Calu3 (cell line): ENCODE data around the gene ASB9. TPM values are rescaled to one million over a fixed set of nuclear protein-coding genes. Genes with fewer than 3 reads are reported as not detected.

Experiments used
- Bru-seq: library from RNA; stranded (reverse); fragments of 400-500 nt; gene quantifications from one replicate; lab custom pipeline; 2021; lab: Mats Ljungman, UMichigan
- BruChase-seq, 2 experiments: library from RNA; stranded (reverse); fragments of 400-500 nt; gene quantifications; one replicate each; lab custom pipeline; 2021; lab: Mats Ljungman, UMichigan
- BruUV-seq: library from RNA; stranded (reverse); fragments of 400-500 nt; replicated peaks from 2 replicates; lab custom pipeline; 2021; lab: Mats Ljungman, UMichigan
- CTCF ChIA-PET: fragments of 300-600 bp; sonication (Branson Sonifier 250); formaldehyde crosslinking; loops from one replicate; lab custom pipeline; 2022; ENCODE audit warnings: antibody characterized with exemption; lab: Charles Lee
- DNase-seq: peaks from one replicate; pipeline ENCODE4 v3.0.0; 2022
- H3K27ac Mint-ChIP-seq: one replicate; pipeline ENCODE4 v1.8.0; 2022; ENCODE audit warnings: mixed read lengths; ENCODE audit not compliant: unreplicated experiment
- H3K27me3 Mint-ChIP-seq: one replicate; pipeline ENCODE4 v1.8.0; 2022; ENCODE audit warnings: mixed read lengths; ENCODE audit not compliant: unreplicated experiment
- H3K36me3 Mint-ChIP-seq: one replicate; pipeline ENCODE4 v1.8.0; 2022; ENCODE audit warnings: mild to moderate bottlenecking, moderate library complexity, mixed read lengths; ENCODE audit not compliant: insufficient read depth, unreplicated experiment
- H3K4me1 Mint-ChIP-seq: one replicate; pipeline ENCODE4 v1.8.0; 2022; ENCODE audit warnings: mild to moderate bottlenecking, low read depth, mixed read lengths; ENCODE audit not compliant: unreplicated experiment
- H3K4me3 Mint-ChIP-seq: one replicate; pipeline ENCODE4 v1.8.0; 2022; ENCODE audit warnings: mild to moderate bottlenecking, low read depth, moderate library complexity, mixed read lengths; ENCODE audit not compliant: unreplicated experiment
- H3K9me3 Mint-ChIP-seq: one replicate; pipeline ENCODE4 v1.8.0; 2022; ENCODE audit warnings: low read depth, mixed read lengths; ENCODE audit not compliant: unreplicated experiment
- intact Hi-C: fragments of 100-400 bp; cut with micrococcal nuclease; formaldehyde crosslinking; loops from one replicate; pipeline ENCODE4 v1.10.0; 2022; ENCODE audit not compliant: unreplicated experiment
- long read RNA-seq: library from polyadenylated mRNA; stranded (forward); transcript quantifications from one replicate; pipeline ENCODE4 v2.0.0, GENCODE V29; 2022
- total RNA-seq: library from RNA; stranded (reverse); gene quantifications from 2 replicates; pipeline ENCODE4 v1.2.3, GENCODE V29; 2022
- TF ChIP-seq, protein P1 (sequence below): fragments of 200-600 bp; IDR thresholded peaks from one replicate; pipeline ENCODE4 v1.8.0; 2022; ENCODE audit warnings: antibody characterized with exemption; ENCODE audit not compliant: unreplicated experiment

ASB9 gene, protein sequence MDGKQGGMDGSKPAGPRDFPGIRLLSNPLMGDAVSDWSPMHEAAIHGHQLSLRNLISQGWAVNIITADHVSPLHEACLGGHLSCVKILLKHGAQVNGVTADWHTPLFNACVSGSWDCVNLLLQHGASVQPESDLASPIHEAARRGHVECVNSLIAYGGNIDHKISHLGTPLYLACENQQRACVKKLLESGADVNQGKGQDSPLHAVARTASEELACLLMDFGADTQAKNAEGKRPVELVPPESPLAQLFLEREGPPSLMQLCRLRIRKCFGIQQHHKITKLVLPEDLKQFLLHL
- total RNA-seq (10.8 and 12.2 TPM in 2 replicates), Bru-seq, nascent RNA (percentile 42 among the genes with signal in this experiment), BruChase-seq, experiment 1, labeled RNA remaining after a 6-hour chase (percentile 47 among the genes with signal in this experiment), BruChase-seq, experiment 2, labeled RNA remaining after a 2-hour chase (percentile 47 among the genes with signal in this experiment)
- long read RNA-seq, transcript ASB9-202 (7 exons, 1,652 nt), result major isoform, 15 of 30 reads
- long read RNA-seq, partial matches to known transcripts, result 0 of 30 reads
- long read RNA-seq, other reads (novel, unspliced or antisense), result 7 of 30 reads

DNA sequence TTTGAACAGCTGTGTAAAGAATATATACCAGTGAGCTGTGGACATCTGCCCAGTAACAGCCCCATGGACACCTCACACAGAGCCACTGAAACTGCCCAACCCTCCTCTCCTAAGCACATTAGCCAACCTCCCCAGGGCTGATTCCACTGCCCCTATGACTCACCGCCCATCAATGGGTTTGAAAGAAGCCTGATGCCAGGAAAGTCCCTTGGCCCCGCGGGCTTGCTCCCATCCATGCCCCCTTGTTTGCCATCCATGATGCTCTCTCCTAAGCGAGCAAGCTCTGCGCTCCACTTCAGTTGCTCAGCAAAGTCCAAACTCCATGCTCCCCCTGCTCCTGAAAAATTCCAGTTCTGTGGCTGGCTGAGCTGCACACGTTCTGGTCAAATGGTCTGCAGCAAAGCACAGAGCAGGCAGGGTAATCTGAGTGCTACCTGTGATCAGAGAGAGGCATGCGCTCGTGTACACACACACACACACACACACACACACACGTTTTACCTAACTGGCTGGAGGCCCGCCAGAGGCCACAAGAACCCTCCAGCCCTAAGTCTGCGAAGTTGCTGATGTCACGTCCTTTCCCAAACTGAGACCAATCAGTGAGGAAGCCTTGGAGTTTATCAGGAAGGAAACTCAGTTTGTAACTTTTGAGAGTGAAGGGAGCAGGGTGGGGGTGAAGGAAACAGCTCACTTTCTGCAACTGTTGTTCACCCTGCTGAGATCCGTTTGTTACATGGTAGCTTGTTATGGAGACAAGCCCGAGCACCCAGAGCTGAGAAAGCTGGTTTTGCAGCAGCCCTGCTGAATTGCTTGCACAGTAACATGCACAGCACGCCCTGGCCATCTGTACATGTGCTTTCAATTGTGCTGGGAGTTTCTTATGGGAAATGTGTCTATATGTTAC lies at the start of gene ASB9:
Gene ASB9 (minus strand): TSS at position 466 of the 904 bp plus-strand sequence. CDS start 209 bp downstream, at position 257.
- H3K36me3 Mint-ChIP-seq, result peaks cover 9% of the 10 kb centered on the region
- no peaks in the 10 kb centered on the region for H3K9me3 Mint-ChIP-seq
- TF ChIP-seq, protein P1, sequence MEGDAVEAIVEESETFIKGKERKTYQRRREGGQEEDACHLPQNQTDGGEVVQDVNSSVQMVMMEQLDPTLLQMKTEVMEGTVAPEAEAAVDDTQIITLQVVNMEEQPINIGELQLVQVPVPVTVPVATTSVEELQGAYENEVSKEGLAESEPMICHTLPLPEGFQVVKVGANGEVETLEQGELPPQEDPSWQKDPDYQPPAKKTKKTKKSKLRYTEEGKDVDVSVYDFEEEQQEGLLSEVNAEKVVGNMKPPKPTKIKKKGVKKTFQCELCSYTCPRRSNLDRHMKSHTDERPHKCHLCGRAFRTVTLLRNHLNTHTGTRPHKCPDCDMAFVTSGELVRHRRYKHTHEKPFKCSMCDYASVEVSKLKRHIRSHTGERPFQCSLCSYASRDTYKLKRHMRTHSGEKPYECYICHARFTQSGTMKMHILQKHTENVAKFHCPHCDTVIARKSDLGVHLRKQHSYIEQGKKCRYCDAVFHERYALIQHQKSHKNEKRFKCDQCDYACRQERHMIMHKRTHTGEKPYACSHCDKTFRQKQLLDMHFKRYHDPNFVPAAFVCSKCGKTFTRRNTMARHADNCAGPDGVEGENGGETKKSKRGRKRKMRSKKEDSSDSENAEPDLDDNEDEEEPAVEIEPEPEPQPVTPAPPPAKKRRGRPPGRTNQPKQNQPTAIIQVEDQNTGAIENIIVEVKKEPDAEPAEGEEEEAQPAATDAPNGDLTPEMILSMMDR, result no peak
- peak within 1 kb of the TSS; percentile 78 for H3K4me3 Mint-ChIP-seq
- no peaks in the 10 kb centered on the region for H3K27me3 Mint-ChIP-seq
- intact Hi-C loops, result no loop called here
- BruUV-seq, result no TSS peak
- H3K4me1 Mint-ChIP-seq, result peaks cover 11% of the 10 kb centered on the region
- peak within 1 kb of the TSS; percentile 97 for H3K27ac Mint-ChIP-seq
- CTCF ChIA-PET, result interaction anchor here (0.6 to 1.7 kb wide), 5 partner anchors 13 to 397 kb away, joined by 3 to 5 read pairs (median 4); partner anchors contain the start of gene FANCB
- DNase-seq, result peak; percentile 84

DNA sequence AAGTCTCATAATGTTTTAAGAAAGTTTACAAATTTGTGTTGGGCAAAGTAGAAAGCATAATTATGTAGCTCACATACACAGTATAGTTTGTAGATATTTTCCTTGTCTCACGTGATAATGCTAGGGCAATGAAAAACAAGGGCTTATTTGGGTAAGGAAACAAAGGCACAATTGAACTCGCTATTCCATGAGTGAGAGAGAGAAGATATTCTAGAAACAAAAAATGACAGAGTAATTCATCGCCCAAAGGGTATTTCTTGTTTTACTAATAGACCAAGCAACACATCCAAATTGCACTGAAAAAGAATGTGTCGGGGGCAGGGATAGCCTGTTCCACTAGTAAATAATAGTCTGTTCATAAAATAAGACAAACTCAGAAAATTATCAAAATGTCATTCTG lies 49.2 kb upstream of the ASB9 start:
- Mint-ChIP-seq H3K27me3 (no peaks in the 10 kb centered on the region), H3K36me3 (peaks cover 11% of the 10 kb centered on the region)

DNA sequence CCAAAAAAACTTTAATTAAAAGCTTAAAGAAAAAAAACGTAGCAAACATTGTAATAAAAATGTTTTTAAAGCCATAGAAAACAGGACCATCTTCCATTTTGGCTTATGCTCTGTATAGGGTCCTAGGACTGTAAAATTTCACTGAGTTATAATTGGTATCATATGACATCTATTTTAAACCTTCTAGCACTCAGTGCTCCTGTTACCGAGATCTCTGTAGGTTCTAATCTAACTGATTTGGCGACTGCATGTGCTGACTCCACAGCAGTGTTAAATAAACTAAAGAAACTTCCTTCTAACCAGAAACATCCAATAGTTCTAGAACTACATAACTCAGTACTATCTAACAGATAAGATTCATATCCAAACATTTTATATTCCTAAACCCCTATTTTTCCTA lies 45.6 kb upstream of the ASB9 start, which contains the start of gene ASB11:
Gene ASB11 (minus strand): TSS at position 132 of the 400 bp plus-strand sequence. CDS start 35 bp downstream, at position 97.
- BruUV-seq, result no TSS peak
- H3K4me1 Mint-ChIP-seq, result no peaks in the 10 kb centered on the region

More for the DNA sequence above, 49.2 kb upstream of the ASB9 start:
- Mint-ChIP-seq H3K9me3 (no peaks in the 10 kb centered on the region), H3K4me3 (no peak overlapping the region), H3K27ac (no peak overlapping the region), H3K4me1 (no peaks in the 10 kb centered on the region)
- BruUV-seq, result no TSS peak
- intact Hi-C loops, result no loop called here
- DNase-seq, result no peak
- TF ChIP-seq, protein P1, result no peak
- CTCF ChIA-PET, result no interaction called here

More for the DNA sequence above, 45.6 kb upstream of the ASB9 start, which contains the start of gene ASB11:
- no peak for DNase-seq
- no peaks in the 10 kb centered on the region for H3K9me3 Mint-ChIP-seq
- H3K36me3 Mint-ChIP-seq, result peaks cover 5% of the 10 kb centered on the region
- H3K4me3 Mint-ChIP-seq, result no peak within 1 kb of the TSS
- H3K27ac Mint-ChIP-seq, result no peak within 1 kb of the TSS
- intact Hi-C loops, result no loop called here
- TF ChIP-seq, protein P1, result no peak
- CTCF ChIA-PET, result no interaction called here
- H3K27me3 Mint-ChIP-seq, result no peaks in the 10 kb centered on the region
